Fibroblast of pulmonary artery (primary cell): ENCODE measurements around the gene BCL2.

Experiments
- DNase-seq: peaks from one replicate; pipeline ENCODE4 v3.0.0-alpha.2; 2010; ENCODE audit warnings: low read depth
- H3K4me3 ChIP-seq: replicated peaks from 2 replicates; pipeline ENCODE4 v1.5.1; 2011; ENCODE audit warnings: low read depth, mild to moderate bottlenecking, control low read depth, low read length, moderate library complexity
- CTCF ChIP-seq: IDR thresholded peaks from 2 replicates; pipeline ENCODE4 v1.5.1; 2011; ENCODE audit warnings: mild to moderate bottlenecking, control low read depth, low read length, inconsistent platforms; ENCODE audit errors: missing control alignments

The BCL2 gene

DNA sequence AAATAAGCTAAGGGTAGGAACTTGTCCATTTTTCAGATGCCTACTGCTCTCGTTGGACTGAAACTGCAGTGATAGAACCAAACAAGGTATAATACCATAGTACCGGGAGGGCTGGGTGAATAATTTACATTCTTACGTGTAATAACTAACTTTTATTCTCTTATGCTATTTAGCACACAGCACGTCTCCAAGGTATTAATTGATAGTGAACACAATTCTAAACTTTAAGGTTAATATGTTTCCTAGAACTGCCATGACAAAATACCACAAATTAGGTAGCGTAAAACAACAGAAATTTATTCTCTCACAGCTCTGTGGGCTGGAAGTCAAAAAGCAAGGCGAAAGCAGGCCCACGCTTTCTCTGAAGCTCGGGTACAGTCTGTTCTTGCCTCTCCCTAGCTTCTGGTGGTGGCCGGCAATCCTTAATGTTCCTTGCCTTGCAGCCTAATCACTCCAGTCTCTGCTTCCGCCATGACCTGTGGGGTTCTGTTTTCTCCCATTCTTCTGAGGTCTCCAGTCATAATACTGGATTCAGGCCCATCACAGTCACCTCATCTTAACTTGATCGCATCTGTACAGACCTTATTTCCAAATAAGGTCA lies 5.6 kb upstream of the BCL2 start:
- no peak for DNase-seq
- TF ChIP-seq CTCF = no peak
- no peak overlapping the region for H3K4me3 ChIP-seq

DNA sequence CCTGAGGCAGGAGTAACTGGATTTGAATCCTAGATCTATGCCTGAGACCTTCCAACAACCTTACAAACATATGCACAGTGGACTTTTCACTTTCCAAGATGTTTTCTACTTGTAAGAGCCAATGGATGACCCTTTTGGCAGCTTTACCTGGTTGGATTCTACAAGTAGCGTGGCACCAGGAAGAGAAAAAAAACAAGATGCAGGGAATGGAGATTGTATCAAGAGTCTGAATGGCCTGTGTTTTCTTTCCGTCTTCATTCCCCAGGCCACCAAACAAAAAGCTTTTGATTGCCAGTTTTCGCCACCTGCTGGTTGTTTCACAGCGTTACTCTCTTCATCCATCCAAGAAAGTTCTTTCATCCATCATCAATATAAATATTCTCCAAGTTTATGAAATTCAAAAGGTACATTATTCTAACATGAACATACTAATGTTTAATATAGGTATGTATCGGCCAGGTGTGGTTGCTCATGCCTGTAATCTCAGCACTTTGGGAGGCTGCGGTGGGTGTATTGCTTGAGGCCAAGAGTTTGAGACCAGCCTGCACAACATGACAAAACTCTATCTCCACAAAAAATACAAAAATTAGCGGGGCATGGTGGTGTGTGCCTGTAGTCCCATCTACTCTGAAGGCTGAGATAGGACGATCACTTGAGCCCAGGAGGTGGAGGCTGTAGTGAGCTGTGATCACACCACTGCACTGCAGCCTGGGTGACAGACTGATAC lies 3.5 kb upstream of the BCL2 start:
- H3K4me3 ChIP-seq = no peak overlapping the region
- peak; percentile 79 for TF ChIP-seq CTCF
- DNase-seq = peak; percentile 85

- TF ChIP-seq CTCF = no peak
- H3K4me3 ChIP-seq = no peak overlapping the region
- DNase-seq = no peak
Observed at GRCh38 chr18:63322206-63322605, 2.6 kb upstream of the BCL2 start.

- TF ChIP-seq CTCF = no peak
- no peak overlapping the region for H3K4me3 ChIP-seq
- no peak for DNase-seq
Observed at GRCh38 chr18:63321291-63321690, 1.7 kb upstream of the BCL2 start.

GRCh38 chr18:63320975-63321265 lies 1.4 kb upstream of the BCL2 start:
- TF ChIP-seq CTCF = no peak
- H3K4me3 ChIP-seq = peak overlapping the region; percentile 74
- no peak for DNase-seq

DNA sequence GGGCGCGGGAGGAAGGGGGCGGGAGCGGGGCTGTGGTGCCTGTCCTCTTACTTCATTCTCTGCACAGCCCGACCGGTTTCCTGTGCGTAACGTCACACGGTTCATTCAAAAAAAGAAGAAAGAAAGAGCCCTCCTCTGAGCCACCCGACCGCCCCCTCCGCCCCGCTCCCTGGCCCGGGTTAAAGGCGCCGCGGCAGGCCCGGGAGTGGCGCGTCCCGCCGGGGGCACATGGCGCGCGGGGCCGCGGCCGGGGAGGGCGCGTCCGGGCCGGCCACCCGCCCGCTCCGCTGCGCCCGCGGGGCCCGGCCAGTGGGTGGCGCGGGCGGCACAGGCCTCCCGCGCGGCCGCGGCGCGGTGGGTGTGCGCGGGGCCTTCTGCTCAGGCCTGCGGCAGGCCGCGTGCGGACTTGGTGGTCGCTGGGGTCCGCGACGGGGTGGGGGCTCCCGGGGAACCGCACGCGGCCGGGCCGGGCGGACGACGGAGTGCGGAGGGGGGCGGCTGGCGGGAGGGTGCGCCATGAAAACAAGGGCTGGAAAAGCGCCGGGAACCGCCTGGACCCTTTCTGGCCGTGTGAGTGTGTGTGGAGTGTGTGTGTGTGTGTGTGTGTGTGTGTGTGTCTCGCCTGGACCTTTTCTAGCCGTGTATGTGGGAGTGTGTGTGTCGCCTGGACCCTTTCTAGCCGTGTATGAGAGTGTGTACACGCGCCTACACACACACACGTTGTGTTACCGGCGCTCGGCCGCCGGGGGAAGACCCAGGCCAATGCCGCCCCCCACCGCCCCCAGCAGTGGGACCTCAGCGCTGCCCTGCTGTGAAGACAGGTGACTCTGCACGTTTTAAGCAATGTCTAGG lies 780 bp upstream of the BCL2 start:
- H3K4me3 ChIP-seq = peak overlapping the region; percentile 74
- peak; percentile 85 for DNase-seq
- TF ChIP-seq CTCF = no peak
